ENCODE data around the gene DUSP28. TPM values are rescaled to one million over a fixed set of nuclear protein-coding genes. Genes with fewer than 3 reads are reported as not detected.

DUSP28 gene
- total RNA-seq, 1 donor: 4.7 TPM

DNA sequence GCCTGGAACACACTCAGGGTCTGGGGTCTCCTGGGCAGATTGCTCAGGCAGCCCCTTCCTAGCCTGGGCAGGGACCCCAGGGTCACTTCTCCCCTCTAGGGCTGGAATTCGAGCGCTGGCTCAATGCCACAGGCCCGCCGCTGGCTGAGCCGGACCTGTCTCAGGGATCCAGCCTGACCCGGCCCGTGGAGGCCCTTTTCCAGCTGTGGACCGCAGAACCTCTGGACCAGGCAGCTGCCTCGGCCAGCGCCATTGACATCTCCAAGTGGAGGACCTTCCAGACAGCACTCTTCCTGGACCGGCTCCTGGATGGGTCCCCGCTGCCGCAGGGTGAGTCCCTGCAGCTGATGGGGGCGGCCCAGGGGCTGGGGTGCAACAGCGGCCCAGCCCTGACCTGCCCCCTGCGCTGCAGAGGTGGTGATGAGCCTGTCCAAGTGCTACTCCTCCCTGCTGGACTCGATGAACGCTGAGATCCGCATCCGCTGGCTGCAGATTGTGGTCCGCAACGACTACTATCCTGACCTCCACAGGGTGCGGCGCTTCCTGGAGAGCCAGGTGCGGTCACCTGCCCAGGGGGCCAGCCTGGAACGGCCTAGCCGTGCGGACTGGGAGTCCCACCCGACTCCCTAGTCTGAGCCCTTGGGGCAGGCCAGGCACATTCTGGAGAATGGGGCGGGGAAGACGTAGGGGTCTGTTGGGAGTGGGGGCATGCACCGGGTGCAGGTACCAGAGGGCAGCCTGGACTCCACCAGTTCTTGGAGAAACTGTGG is 16.5 kb downstream of the DUSP28 start:
- Histone ChIP-seq H3K4me3 (ENCODE audit: insufficient read depth, low read length) (no peak overlapping the region), H3K27me3 (ENCODE audit: insufficient read depth, low read length) (no peaks in the 10 kb centered on the region), H3K9me3 (ENCODE audit: low read depth, low read length) (no peaks in the 10 kb centered on the region), H3K4me2 (ENCODE audit: insufficient read depth, low read length) (no peak overlapping the region), H3K79me2 (ENCODE audit: insufficient read depth, low read length) (peaks cover 26% of the 10 kb centered on the region), H3K36me3 (ENCODE audit: insufficient read depth, low read length) (peaks cover 4% of the 10 kb centered on the region), H3K4me1 (ENCODE audit: insufficient read depth, low read length) (peaks cover 11% of the 10 kb centered on the region), H4K20me1 (ENCODE audit: insufficient read depth, low read length) (peaks cover 31% of the 10 kb centered on the region), H2AFZ (ENCODE audit: low read length) (no peak overlapping the region), H3K27ac (ENCODE audit: low read depth, low read length) (no peak overlapping the region)
- no peak for DNase-seq (ENCODE audit: insufficient read length, low spot score, missing footprints)
- TF ChIP-seq CTCF (IDR thresholded peaks at IDR 0.05; ENCODE audit: extremely low read depth, low read depth, low read length): no peak

DNA sequence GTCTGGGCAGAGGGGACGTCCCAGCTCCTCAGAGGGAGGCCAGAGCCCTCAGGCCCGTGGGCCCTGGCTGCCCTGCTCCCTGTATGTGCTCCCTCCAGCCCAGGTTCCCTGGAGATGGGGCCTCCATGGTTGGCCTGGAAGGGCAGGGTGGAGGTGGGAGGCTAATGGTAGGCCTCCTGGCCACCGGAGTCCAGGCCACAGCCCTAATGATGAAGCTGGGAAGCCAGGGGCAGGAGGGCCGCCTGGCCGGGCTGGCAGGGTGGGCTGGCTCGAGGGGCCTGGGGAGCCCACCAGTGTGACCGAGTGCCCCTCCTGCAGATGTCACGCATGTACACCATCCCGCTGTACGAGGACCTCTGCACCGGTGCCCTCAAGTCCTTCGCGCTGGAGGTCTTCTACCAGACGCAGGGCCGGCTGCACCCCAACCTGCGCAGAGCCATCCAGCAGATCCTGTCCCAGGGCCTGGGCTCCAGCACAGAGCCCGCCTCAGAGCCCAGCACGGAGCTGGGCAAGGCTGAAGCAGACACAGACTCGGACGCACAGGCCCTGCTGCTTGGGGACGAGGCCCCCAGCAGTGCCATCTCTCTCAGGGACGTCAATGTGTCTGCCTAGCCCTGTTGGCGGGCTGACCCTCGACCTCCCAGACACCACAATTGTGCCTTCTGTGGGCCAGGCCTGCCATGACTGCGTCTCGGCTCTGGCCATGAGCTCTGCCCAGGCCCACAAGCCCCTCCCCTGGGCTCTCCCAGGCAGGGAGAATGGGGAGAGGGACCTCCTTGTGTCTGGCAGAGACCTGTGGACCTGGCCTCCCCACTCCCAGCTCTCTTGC is 17.3 kb downstream of the DUSP28 start:
- H3K4me2 ChIP-seq (ENCODE audit: insufficient read depth, low read length): no peak overlapping the region
- H3K36me3 ChIP-seq (ENCODE audit: insufficient read depth, low read length): peaks cover 4% of the 10 kb centered on the region
- H3K9me3 ChIP-seq (ENCODE audit: low read depth, low read length): no peaks in the 10 kb centered on the region
- no peak overlapping the region for H3K4me3 ChIP-seq (ENCODE audit: insufficient read depth, low read length)
- no peak overlapping the region for H3K27ac ChIP-seq (ENCODE audit: low read depth, low read length)
- H3K79me2 ChIP-seq (ENCODE audit: insufficient read depth, low read length): peaks cover 34% of the 10 kb centered on the region
- no peaks in the 10 kb centered on the region for H3K27me3 ChIP-seq (ENCODE audit: insufficient read depth, low read length)
- no peak for TF ChIP-seq CTCF (IDR thresholded peaks at IDR 0.05; ENCODE audit: extremely low read depth, low read depth, low read length)
- no peak overlapping the region for H2AFZ ChIP-seq (ENCODE audit: low read length)
- DNase-seq (ENCODE audit: insufficient read length, low spot score, missing footprints): no peak
- peaks cover 11% of the 10 kb centered on the region for H3K4me1 ChIP-seq (ENCODE audit: insufficient read depth, low read length)
- peaks cover 31% of the 10 kb centered on the region for H4K20me1 ChIP-seq (ENCODE audit: insufficient read depth, low read length)

DNA sequence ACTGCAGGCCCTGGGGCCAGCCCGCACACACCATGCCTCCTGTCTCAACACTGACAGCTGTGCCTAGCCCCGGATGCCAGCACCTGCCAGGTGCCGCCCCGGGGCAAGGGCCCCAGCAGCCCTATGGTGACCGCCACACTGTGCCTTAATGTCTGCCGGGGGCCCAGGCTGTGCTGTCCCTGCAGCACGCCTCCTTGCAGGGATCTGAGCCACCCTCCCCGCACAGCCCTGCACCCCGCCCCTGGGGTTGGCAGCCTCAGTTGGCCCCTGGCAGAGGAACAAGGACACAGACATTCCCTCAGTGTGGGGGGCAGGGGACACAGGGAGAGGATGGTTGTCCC is 17.9 kb downstream of the DUSP28 start:
- H3K4me3 ChIP-seq (ENCODE audit: insufficient read depth, low read length): no peak overlapping the region
- peaks cover 11% of the 10 kb centered on the region for H3K4me1 ChIP-seq (ENCODE audit: insufficient read depth, low read length)
- no peaks in the 10 kb centered on the region for H3K27me3 ChIP-seq (ENCODE audit: insufficient read depth, low read length)
- H3K4me2 ChIP-seq (ENCODE audit: insufficient read depth, low read length): no peak overlapping the region
- peaks cover 40% of the 10 kb centered on the region for H3K79me2 ChIP-seq (ENCODE audit: insufficient read depth, low read length)
- no peak for DNase-seq (ENCODE audit: insufficient read length, low spot score, missing footprints)
- no peak overlapping the region for H3K27ac ChIP-seq (ENCODE audit: low read depth, low read length)
- H3K9me3 ChIP-seq (ENCODE audit: low read depth, low read length): no peaks in the 10 kb centered on the region
- peaks cover 4% of the 10 kb centered on the region for H3K36me3 ChIP-seq (ENCODE audit: insufficient read depth, low read length)
- H4K20me1 ChIP-seq (ENCODE audit: insufficient read depth, low read length): peaks cover 31% of the 10 kb centered on the region
- no peak for TF ChIP-seq CTCF (IDR thresholded peaks at IDR 0.05; ENCODE audit: extremely low read depth, low read depth, low read length)
- H2AFZ ChIP-seq (ENCODE audit: low read length): no peak overlapping the region

GRCh38 chr2:240578488-240578887 is 18.3 kb downstream of the DUSP28 start:
- TF ChIP-seq CTCF (IDR thresholded peaks at IDR 0.05; ENCODE audit: extremely low read depth, low read depth, low read length): no peak
- Histone ChIP-seq H3K36me3 (ENCODE audit: insufficient read depth, low read length) (peaks cover 4% of the 10 kb centered on the region), H3K4me3 (ENCODE audit: insufficient read depth, low read length) (no peak overlapping the region), H3K9me3 (ENCODE audit: low read depth, low read length) (no peaks in the 10 kb centered on the region), H3K79me2 (ENCODE audit: insufficient read depth, low read length) (peaks cover 44% of the 10 kb centered on the region), H4K20me1 (ENCODE audit: insufficient read depth, low read length) (peaks cover 31% of the 10 kb centered on the region), H3K27me3 (ENCODE audit: insufficient read depth, low read length) (no peaks in the 10 kb centered on the region), H3K27ac (ENCODE audit: low read depth, low read length) (no peak overlapping the region), H2AFZ (ENCODE audit: low read length) (no peak overlapping the region), H3K4me2 (ENCODE audit: insufficient read depth, low read length) (no peak overlapping the region), H3K4me1 (ENCODE audit: insufficient read depth, low read length) (peaks cover 11% of the 10 kb centered on the region)
- DNase-seq (ENCODE audit: insufficient read length, low spot score, missing footprints): no peak
